ENCODE measurements around the gene CHST2.

The CHST2 gene

DNA sequence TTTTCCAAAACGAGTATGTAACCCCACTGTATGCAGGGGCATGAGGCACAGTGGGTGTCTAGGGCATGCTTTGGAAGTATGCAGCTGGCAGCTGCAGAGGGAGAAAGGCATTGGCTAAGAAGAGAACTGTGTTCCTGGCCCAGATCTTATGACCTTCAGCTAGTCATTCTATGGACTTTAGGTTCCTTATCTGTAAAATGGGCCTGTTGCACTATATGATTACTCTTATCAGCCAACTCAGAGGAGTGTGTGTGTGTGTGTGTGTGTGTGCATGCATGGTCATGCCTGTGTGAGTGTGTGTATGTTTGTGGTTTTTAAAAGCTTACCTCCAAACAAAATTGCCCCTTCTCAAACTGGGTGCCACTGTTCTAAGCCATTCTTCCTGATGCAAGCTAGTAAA is 27.4 kb upstream of the CHST2 start:
- in situ Hi-C loops (cut with MboI; ENCODE audit: low pct_unique_long_range_greater_than_20kb, low sequenced_read_pairs): no loop called here
- DNase-seq: no peak

GRCh38 chr3:143095813-143096212 is 23.8 kb upstream of the CHST2 start:
- in situ Hi-C loops (cut with MboI; ENCODE audit: low pct_unique_long_range_greater_than_20kb, low sequenced_read_pairs): no loop called here
- DNase-seq: no peak

GRCh38 chr3:143098032-143098764 is 21.4 kb upstream of the CHST2 start:
- in situ Hi-C loops (cut with MboI; ENCODE audit: low pct_unique_long_range_greater_than_20kb, low sequenced_read_pairs): no loop called here
- DNase-seq: no peak

GRCh38 chr3:143099210-143099609 is 20.4 kb upstream of the CHST2 start:
- no peak for DNase-seq
- in situ Hi-C loops (cut with MboI; ENCODE audit: low pct_unique_long_range_greater_than_20kb, low sequenced_read_pairs): no loop called here

DNA sequence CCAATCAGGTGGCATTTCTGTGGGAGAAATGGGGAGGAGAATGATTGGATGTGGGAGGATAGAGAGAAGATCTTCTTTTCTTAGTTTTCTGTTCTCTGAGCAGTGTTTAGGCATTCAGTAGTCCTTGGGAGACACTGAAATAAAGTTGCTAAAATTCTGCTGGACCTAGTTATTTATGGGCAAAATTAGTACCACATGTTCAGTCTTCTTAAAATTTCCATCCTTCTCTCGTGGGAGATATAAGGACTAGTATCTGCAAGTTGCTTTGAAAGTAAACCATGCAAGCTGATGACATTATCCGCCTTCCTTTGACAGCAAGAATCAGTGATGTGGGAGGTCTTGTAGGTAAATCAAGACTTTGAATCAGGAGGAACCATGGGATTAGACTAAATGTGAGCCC is 19.9 kb upstream of the CHST2 start:
- in situ Hi-C loops (cut with MboI; ENCODE audit: low pct_unique_long_range_greater_than_20kb, low sequenced_read_pairs): no loop called here
- DNase-seq: no peak

- no peak for DNase-seq
- in situ Hi-C loops (cut with MboI; ENCODE audit: low pct_unique_long_range_greater_than_20kb, low sequenced_read_pairs): no loop called here
Observed at GRCh38 chr3:143100451-143100850, 19.1 kb upstream of the CHST2 start.

DNA sequence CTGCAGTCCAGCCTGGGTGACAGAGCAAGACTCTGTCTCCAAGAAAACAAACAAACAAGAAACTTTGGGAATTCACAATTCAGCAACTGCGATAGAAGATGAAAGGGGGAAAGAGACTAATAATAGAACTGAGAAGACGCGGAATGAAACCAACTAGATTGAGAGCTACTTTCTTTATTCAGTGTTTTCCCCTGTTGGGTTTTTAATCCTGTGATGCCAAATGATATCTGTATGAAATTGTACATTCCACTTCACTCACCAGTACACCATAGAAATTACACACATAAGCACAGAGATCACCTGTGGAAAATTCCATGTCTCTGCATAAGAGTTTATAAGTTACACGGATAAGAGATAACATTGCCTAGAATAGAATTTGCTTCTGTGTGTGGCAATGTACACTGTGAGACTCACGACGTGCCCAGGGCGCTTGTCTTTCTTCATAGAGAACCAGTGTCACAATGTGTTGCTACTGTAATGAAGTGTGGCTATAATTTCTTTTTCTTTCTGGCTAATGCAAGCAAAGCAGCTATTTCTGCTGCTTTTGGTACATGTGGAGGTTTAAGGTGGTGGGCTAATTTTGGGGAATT is 17.7 kb upstream of the CHST2 start:
- in situ Hi-C loops (cut with MboI; ENCODE audit: low pct_unique_long_range_greater_than_20kb, low sequenced_read_pairs): no loop called here
- DNase-seq: no peak

DNA sequence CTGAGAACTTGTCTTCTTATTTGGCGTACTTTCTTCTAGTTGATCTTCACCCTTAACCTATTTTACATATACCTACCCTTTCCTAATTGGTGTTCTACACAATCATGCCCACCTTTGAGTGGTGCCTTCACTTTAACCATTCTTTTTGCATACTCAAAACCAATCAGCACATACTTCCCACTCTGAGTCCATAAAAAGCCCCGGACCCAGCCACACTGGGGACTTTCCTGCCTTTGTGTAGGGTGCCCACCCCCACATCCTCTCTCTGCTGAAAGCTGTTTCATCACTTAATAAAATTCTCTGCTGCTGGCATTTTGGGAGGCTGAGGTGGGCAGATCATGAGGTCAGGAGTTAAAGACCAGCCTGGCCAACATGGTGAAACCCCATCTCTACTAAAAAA is 15.9 kb upstream of the CHST2 start:
- no peak for DNase-seq
- in situ Hi-C loops (cut with MboI; ENCODE audit: low pct_unique_long_range_greater_than_20kb, low sequenced_read_pairs): no loop called here

DNA sequence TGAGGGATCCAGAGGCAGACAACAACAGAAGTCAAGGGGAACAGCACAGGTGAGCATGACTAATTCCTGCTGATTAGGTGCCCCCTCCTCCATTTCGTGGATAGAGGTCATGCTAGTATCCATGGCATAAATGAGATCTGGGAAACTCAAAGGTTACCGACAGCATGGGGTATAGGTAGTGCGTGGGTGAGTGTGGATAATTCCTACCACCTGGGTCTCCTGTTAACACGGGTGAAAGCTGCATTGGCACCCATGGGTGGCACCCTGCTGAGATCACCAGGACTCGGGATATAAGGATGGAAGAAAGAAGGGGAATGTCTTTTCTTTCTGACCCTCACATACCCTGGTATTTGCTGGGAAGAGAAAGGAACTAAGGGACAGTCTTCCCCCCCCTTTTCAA is 14.4 kb upstream of the CHST2 start:
- in situ Hi-C loops (cut with MboI; ENCODE audit: low pct_unique_long_range_greater_than_20kb, low sequenced_read_pairs): no loop called here
- no peak for DNase-seq

- no peak for DNase-seq
- in situ Hi-C loops (cut with MboI; ENCODE audit: low pct_unique_long_range_greater_than_20kb, low sequenced_read_pairs): no loop called here
Observed at GRCh38 chr3:143109861-143110260, 9.7 kb upstream of the CHST2 start.

- DNase-seq: no peak
- in situ Hi-C loops (cut with MboI; ENCODE audit: low pct_unique_long_range_greater_than_20kb, low sequenced_read_pairs): no loop called here
Observed at GRCh38 chr3:143110371-143110770, 9.2 kb upstream of the CHST2 start.

- in situ Hi-C loops (cut with MboI; ENCODE audit: low pct_unique_long_range_greater_than_20kb, low sequenced_read_pairs): no loop called here
- no peak for DNase-seq
Observed at GRCh38 chr3:143118630-143119008, 952 bp upstream of the CHST2 start.

- in situ Hi-C loops (cut with MboI; ENCODE audit: low pct_unique_long_range_greater_than_20kb, low sequenced_read_pairs): no loop called here
- DNase-seq: peak; percentile 44
Observed at GRCh38 chr3:143119974-143120715, 574 bp downstream of the CHST2 start.

DNA sequence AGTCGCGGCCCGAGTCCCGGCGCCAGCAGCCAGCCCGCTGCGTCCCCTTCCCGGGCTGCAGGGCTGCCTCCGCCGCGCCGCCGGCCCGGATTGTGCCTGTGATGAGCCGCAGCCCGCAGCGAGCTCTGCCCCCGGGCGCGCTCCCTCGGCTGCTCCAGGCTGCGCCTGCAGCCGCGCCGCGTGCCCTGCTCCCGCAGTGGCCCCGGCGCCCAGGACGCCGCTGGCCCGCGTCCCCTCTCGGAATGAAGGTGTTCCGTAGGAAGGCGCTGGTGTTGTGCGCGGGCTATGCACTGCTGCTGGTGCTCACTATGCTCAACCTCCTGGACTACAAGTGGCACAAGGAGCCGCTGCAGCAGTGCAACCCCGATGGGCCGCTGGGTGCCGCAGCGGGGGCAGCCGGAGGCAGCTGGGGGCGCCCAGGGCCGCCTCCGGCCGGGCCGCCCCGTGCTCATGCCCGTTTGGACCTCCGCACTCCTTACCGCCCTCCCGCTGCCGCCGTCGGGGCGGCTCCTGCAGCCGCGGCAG is 1.2 kb downstream of the CHST2 start:
- DNase-seq: peak; percentile 7
- in situ Hi-C loops (cut with MboI; ENCODE audit: low pct_unique_long_range_greater_than_20kb, low sequenced_read_pairs): no loop called here

DNA sequence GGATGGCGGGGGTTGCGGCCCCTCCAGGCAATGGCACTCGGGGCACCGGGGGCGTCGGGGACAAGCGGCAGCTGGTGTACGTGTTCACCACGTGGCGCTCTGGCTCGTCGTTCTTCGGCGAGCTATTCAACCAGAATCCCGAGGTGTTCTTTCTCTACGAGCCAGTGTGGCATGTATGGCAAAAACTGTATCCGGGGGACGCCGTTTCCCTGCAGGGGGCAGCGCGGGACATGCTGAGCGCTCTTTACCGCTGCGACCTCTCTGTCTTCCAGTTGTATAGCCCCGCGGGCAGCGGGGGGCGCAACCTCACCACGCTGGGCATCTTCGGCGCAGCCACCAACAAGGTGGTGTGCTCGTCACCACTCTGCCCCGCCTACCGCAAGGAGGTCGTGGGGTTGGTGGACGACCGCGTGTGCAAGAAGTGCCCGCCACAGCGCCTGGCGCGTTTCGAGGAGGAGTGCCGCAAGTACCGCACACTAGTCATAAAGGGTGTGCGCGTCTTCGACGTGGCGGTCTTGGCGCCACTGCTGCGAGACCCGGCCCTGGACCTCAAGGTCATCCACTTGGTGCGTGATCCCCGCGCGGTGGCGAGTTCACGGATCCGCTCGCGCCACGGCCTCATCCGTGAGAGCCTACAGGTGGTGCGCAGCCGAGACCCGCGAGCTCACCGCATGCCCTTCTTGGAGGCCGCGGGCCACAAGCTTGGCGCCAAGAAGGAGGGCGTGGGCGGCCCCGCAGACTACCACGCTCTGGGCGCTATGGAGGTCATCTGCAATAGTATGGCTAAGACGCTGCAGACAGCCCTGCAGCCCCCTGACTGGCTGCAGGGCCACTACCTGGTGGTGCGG is 1.9 kb downstream of the CHST2 start:
- in situ Hi-C loops (cut with MboI; ENCODE audit: low pct_unique_long_range_greater_than_20kb, low sequenced_read_pairs): no loop called here
- DNase-seq: peak; percentile 19

DNA sequence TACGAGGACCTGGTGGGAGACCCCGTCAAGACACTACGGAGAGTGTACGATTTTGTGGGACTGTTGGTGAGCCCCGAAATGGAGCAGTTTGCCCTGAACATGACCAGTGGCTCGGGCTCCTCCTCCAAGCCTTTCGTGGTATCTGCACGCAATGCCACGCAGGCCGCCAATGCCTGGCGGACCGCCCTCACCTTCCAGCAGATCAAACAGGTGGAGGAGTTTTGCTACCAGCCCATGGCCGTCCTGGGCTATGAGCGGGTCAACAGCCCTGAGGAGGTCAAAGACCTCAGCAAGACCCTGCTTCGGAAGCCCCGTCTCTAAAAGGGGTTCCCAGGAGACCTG is 2.5 kb downstream of the CHST2 start:
- DNase-seq: no peak
- in situ Hi-C loops (cut with MboI; ENCODE audit: low pct_unique_long_range_greater_than_20kb, low sequenced_read_pairs): no loop called here

GRCh38 chr3:143122608-143123352 is 3.2 kb downstream of the CHST2 start:
- in situ Hi-C loops (cut with MboI; ENCODE audit: low pct_unique_long_range_greater_than_20kb, low sequenced_read_pairs): no loop called here
- DNase-seq: peak; percentile 29

DNA sequence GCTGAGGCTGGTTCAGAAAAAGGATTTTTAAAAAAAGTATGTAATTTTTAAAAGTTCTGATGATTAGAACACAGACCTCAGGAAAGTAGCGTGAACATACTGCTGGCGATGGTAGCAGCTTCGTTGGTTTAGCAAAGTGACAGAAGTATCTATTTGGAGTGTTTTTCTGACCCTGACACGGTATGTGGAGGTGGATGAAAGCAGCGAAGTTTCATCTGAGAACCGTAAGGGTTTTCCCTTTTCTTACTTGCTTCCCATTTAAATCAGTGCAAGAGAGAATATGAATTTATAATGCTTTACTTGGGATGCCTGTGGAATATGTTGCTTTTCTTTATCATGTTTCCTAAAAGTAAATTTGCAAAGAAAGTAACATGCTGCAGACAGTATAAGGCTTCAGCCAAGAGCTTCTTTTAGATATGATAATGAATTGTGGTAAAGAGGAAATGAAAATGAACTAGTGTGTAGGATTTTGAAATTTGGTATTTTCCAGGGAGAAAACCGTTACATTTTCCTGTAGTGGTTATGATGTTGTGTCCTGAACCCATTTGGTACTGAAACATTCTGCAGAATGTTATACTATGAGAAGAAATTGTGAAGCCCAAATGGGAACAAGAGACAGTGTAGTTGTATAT is 3.9 kb downstream of the CHST2 start:
- in situ Hi-C loops (cut with MboI; ENCODE audit: low pct_unique_long_range_greater_than_20kb, low sequenced_read_pairs): no loop called here
- DNase-seq: no peak
